ENCODE measurements around the gene SLC44A5.
"Not testable (repeated sequence)": the region's sequence is repeated elsewhere in the genome, so short reads cannot be mapped to it uniquely, and the experiment has no call there.

The SLC44A5 gene

DNA sequence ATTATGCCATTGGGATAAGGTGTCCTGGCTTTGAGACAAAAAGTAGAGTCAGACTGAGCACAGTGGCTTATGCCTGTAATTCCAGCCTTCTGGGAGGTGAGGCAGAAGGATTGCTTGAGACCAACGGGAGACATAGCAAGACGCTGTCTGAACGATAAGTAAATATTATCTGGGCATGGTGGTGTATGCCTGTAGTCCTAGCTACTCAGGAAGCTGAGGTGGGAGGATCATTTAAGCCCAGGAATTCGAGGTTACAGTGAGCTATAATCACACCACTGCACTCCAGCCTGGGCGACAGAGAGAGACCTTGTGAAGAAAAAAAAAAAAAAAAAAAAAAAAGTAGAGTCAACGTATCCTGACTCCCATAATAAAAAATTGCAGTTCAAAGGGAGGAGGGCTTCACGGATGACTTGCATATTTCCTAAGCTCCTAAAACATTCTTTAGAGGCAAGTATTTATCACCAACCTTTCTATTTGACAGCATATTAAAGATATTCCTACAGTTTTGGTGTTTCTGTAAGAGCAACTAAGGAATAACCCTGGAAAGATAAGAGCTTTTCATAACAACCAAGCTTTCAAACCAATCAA lies 141.2 kb downstream of the SLC44A5 start:
- DNase-seq (ENCODE audit: low read depth in 1 of 2, low spot score in 1 of 2): no peak

DNA sequence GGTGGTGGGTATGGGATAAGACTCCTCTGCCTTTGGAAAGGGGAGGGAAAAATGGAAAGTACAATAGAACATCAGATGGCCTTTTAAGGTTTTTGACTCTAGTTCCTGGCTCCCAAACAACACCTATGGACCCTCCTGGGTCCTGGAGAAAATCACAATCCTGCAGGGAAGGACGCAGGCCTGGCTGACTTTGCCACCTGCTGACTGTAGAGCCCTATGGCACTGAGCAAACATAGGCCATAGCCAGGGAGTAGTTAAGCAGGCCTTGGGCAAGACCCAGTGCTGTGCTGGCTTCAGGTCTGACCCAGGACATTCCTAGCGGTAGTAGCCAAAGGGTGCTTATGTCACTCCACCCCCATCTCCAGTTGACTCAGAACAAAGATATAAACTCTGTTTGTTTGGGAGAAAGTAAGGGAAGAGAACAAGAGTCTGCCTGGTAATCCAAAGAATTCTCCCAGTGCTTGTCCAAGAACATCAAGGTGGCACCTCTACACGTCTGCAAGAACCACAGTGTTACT lies 149.0 kb downstream of the SLC44A5 start:
- DNase-seq (ENCODE audit: low read depth in 1 of 2, low spot score in 1 of 2): no peak

DNA sequence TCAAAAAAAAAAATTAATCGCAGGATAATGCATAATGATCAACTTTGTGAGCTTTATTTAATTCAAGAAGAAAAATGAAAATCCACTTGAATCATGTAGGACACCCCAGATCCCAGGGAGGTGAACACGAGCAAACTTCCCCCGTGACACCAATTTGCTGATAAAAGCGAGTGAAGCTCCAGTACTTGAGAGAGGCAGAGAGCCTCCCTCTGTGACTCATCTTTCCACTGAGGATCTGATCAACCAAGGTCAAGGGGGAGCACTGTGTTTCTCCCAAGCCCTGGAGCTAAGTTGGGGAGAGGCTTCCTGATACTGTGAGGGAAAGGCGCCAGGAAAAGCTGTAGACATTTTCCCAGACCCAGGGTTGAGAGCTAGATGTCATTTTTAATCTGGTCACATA lies 160.9 kb downstream of the SLC44A5 start:
- no peak for DNase-seq (ENCODE audit: low read depth in 1 of 2, low spot score in 1 of 2)

DNA sequence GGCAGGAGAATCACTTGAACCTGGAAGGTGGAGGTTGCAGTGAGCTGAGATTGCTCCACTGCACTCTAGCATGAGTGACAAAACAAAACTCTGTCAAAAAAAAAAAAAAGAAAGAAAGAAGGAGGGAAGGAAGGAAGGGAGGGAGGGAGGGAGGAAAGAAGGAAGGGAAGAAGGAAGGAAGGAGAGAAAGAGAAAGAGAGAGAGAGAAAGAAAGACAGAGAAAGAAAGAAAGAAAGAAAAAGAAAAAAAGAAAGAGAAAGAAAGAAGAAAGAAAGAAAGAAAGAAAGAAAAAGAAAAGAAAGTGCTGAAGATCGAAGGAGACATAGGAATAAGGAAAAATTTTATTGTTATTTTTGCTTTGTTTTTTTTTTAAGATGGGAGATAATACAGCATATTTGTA lies 166.7 kb downstream of the SLC44A5 start:
- no peak for DNase-seq (ENCODE audit: low read depth in 1 of 2, low spot score in 1 of 2)

DNA sequence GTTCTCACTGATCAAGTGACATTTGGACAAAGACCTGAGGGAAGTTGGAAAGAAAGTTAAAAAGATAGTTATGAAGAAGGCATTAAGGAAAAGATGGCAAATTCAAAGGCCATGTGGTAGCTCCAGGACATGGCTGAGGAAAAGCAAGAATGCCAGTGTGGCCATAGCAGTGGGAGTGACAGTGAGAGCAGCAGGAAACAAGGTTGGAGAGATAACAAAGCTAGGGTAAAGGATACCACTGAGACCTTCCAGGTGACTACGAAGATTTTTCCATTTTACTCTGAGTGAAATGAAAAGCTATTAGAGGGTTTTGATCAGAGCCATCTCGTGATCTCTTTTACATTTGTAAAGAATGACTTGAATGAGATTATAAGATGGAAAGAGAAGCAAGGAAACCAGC lies 170.6 kb downstream of the SLC44A5 start:
- DNase-seq (ENCODE audit: low read depth in 1 of 2, low spot score in 1 of 2): no peak

DNA sequence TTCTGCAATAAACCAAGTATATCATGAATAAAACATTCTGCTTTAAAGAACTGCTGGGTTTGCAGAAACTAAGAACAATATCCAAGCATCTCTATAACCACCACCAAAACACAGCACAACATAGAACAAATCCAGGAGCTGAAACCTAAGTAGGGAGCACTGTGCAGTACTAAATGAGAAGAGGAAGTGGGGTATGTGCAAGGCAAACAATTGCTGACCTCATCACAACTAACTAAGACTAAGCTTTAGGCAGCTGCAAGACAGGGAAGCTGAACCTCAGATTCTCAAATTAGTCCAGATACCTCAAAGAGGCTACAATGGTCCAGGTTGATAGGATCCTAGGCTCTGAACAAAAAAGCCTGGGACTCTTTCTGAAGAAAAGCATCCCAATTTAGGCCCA lies 172.6 kb downstream of the SLC44A5 start:
- no peak for DNase-seq (ENCODE audit: low read depth in 1 of 2, low spot score in 1 of 2)

DNA sequence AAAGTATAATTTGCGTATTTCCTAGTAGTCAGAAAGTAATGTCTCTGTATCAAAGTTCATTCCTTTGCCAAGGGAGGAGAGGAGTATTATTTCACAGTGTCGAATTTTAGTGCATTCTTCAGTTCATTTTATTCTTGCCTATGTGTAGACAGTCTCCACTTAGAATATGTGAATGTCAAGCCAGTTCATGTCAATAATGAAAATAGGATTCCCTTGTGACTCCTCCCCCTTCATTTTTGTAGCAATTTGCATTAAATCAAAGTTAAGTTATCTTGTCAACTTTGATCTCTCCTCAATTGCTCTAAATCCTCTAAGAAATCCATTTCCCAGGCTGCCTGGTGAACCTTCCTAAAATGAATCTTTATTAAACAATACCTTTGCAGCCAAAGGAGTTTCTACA lies 179.1 kb downstream of the SLC44A5 start:
- DNase-seq (ENCODE audit: low read depth in 1 of 2, low spot score in 1 of 2): no peak

DNA sequence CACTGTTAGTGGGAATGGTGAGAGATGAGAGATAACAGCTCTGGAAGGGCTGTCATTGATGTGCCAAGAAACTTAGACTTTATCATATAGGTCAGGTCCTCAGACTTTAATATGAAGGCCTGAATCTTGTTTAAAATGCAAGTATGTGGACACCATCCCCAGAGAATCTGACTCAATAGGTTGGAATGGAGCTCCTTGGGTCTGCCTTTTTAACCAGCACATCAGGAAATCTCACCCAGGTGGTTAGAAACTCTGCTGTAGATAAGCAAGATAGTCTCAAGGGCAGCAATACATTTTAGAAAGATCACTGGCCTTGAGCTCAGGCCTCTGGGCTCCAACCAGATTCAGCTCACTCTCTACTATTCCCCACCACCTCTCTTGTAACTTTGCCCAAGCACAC lies 180.4 kb downstream of the SLC44A5 start:
- DNase-seq (ENCODE audit: low read depth in 1 of 2, low spot score in 1 of 2): no peak

DNA sequence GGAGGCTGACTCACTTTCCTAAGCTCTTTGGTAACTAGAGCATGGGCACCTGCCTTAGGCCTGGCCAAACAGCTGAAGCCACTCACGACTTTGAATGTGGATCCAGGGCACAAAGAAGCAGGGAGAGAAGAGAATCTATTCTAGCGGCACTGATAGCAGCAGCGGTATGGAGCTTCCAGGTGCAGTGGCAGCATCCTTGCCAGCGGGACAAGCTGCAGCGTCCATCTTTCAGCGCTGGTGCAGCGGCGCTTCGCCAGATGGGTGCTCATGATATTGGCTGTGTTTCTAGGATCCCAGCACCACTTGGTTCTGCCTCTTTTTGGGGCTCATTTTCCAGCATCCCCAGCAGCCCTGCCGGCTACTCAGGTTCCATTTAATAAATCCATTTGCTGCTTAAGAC lies 184.2 kb downstream of the SLC44A5 start:
- no peak for DNase-seq (ENCODE audit: low read depth in 1 of 2, low spot score in 1 of 2)

DNA sequence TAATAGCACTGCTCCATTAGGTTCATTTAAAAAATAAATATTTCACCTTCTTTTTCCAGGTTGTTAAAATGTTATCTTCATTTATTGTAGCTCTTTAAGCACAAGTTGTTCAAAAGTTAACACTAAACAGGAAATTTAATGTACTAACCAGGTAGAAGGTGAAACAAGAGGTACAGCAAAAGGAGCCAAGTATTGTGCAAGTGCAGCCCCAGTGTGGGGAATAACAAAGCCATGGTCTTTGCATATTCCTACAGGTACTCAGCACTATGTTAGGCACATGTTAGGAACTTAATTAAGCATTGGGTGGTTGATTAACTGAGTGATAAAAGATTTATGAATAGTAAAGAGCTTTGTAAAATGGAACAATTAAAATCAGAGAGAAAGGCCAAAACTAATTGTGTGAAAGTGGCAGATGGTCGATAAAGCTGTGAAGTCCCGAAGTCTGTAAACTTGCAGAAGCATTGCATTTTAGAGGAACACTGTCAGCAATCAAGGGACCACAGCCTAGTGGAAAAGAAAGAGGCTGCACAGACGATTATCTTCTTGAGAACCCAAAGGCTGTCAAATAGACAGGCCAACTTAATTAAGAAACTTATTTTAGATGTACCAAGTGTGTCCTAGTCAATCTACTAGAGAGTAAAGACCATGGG lies 185.8 kb downstream of the SLC44A5 start:
- DNase-seq (ENCODE audit: low read depth in 1 of 2, low spot score in 1 of 2): no peak

DNA sequence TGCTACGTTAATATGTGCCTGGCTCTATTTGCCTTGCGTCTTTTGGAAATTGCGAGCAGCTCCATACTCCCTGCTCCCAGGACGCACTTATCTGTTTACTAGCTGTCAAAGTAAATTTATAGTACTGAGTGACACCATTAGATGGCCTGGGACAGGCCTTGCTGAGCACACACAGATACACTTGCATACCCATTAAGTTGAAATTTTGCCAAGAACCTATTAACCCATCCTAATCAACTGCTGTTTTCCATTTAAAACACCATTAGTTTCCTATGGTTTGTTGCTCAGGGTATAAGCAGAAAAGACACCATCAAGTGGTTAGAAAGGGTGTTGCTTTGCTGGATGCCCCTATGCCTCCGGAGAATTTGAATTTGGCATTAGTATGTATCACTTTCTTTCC lies 187.3 kb downstream of the SLC44A5 start:
- DNase-seq (ENCODE audit: low read depth in 1 of 2, low spot score in 1 of 2): no peak

DNA sequence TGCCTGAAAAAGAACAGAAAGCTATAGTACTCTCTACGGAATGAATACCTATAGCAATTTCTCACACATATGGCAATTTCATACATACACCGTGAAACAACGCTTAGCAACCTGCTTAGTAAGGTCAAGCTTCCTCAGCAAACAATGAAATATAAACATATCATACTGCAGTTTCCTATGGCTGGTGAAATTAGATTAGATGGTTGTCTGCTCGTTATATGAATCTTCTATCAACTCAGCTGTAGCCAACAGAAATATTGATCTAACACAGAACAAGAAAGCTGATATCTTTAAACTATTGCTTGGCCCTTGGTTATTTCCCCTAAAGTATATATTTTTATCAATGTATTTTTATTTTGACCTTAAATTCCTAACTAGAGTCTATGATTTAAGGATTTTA lies 187.8 kb downstream of the SLC44A5 start:
- DNase-seq (ENCODE audit: low read depth in 1 of 2, low spot score in 1 of 2): no peak

DNA sequence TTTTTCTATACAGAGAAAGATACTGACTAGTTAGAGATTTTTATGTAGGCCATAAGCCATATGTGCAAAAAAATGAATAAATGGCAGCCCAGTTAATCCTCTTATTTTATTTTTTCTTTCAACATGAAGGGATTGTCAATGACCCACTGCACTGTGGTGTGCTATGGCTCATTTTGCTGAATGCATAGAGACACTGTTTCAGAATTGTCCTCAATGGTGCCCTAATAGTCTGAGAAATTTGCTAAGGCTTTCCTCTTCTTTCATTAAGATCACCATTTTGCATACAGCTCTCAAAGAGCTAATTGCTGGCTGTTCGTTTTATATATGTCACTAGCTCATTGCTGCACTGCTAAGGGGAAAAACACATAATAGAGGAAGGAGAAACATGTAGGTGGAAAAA lies 189.5 kb downstream of the SLC44A5 start:
- no peak for DNase-seq (ENCODE audit: low read depth in 1 of 2, low spot score in 1 of 2)

DNA sequence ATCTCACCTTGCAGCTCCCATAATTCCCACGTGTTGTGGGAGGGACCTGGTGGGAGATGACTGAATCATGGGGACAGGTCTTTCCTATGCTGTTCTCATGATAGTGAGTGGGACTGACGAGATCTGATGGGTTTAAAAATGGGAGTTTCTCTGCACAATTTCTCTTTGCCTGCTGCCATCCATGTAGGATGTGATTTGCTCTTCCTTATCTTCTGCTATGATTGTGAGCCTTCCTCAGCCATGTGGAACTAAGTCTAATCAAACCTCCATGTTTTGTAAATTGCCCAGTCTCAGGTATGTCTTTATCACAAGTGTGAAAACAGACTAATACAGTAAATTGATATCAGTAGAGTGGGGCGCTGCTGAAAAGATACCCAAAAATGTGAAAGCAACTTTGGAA lies 195.7 kb downstream of the SLC44A5 start:
- DNase-seq (ENCODE audit: low read depth in 1 of 2, low spot score in 1 of 2): no peak

DNA sequence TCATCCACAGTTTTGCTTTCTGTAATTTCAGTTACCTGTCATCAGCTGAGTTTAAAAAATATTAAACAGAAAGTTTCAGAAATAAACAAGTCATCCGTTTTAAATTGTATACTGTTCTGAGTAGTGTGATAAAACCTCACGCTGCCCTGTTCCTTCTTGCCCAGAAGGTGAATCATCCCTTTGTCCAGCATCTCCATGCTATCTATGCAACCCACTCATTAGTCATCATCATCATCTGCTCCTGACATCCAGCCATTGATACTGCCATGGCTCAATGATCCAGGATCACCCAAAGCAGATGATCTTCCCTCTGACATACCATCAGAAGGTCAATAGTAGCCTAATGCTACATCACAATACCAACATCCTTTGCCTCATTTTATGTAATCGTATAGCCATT lies 198.3 kb downstream of the SLC44A5 start:
- no peak for DNase-seq (ENCODE audit: low read depth in 1 of 2, low spot score in 1 of 2)

DNA sequence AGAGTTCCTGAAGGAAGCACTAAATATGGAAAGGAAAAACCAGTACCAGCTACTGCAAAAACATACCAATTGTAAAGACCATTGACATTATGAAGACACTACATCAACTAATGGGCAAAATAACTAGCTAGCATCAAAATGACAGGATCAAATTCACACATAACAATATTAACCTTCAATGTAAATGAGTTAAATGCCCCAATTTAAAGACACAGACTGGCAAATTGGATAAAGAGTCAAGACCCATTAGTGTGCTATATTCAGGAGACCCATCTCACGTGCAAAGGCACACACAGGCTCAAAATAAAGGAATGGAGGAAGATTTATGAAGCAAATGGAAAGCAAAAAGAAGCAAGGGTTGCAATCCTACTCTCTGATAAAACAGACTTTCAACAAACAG lies 206.2 kb downstream of the SLC44A5 start:
- not testable (repeated sequence) for DNase-seq (ENCODE audit: low read depth in 1 of 2, low spot score in 1 of 2)

DNA sequence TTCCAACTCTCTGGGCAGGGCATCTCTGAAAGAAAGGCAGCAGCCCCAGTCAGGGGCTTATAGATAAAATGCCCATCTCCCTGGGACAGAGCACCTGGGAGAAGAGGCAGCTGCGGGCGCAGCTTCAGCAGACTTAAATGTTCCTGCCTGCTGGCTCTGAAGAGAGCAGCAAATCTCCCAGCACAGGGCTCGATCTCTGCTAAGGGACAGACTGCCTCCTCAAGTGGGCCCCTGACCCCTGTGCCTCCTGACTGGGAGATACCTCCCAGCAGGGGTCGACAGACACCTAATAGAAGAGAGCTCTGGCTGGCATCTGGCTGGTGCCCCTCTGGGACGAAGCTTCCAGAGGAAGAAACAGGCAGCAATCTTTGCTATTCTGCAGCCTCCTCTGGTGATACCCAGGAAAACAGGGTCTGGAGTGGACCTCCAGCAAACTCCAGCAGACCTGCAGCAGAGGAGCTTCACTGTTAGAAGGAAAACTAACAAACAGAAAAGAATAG lies 207.7 kb downstream of the SLC44A5 start:
- DNase-seq (ENCODE audit: low read depth in 1 of 2, low spot score in 1 of 2): not testable (repeated sequence)

DNA sequence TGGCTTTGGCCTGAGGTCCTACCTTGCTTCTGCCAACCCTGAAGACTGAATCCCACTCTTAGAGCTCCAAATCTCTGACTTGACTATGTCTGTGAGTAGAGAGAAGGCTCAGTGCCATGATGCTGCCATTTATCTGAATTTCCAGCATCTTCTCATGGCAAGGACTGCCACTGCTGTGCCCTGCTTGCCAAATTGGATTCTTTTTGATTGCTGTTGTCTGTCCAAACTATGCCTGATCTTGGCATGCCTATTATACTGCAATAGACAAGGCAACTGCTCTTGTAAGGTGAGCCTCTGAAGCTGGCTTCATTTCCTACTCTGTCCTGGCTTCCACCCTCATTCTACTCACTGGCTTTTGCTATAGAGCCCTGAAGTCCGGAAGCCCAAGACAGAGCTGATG lies 210.2 kb downstream of the SLC44A5 start:
- no peak for DNase-seq (ENCODE audit: low read depth in 1 of 2, low spot score in 1 of 2)

DNA sequence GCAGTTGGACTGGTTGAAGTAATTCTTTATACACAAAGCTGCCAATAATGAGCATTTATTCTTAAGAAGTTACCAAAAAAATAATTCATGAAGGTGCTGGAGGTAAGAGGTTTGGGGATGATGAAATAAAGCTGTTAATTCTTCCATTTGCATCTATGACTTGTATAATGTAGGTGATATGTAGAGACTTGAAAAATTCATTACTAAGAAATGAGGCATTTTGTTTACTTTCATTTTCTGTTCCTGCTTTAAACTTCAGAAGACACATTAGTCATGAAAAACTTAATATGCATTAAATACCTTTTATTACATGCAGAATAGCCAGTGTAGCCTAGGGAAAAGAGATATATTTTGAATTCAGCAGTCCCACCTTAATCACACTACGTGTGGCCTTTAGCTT lies 214.2 kb downstream of the SLC44A5 start:
- DNase-seq (ENCODE audit: low read depth in 1 of 2, low spot score in 1 of 2): no peak

DNA sequence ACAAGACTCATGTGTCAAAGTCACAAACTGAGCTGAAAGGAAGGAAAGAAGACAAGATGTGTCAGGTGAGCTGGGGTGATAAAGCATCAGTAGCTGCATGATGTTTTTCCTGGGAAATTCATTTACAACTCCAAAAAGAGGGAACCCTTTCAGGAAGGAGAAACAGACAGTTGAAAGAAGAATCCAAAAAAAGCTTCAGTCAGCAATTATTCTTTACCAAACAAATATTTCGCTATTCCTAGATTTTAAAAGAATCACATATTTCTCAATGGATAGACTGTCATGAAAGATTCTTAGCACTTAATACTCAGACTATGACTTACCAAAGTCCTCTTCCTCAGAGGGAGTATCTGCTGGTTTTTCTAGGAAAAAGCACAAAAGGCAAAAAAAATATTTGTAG lies 214.7 kb downstream of the SLC44A5 start:
- DNase-seq (ENCODE audit: low read depth in 1 of 2, low spot score in 1 of 2): no peak

DNA sequence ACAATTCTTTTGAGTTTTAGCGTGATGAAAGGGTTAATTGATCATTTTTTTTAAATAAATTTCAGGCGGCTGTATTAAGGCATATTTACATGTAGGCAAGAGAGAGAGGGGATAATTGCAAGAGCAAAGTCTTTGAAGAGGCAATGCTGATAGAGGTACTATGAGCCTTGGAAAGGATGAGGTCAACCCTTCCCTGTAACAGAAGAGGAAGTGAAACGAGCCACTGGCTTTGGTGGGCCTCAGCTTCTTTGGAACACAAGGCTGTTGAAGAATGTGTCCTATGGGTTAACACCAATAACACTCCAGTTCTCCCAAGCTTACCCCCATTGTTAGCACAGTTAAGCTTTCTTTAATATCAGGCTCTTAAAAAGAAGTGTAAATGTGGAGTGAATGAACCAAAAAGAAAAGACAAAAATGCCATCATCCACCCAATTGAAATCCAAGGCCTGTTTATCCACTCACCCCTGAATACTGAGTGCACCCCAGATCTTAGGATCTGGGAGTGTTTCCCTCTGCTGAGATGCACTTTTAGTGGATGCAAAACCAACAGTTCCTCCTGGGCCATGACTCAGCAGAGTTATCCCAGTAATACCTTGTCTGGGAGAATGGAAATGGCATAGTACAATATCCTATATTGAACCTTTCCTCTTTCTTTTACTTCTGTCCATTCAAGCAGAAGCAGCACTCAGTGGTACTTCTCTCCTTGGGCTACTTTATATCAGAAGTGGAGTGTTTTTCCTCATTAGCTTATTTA lies 216.4 kb downstream of the SLC44A5 start:
- DNase-seq (ENCODE audit: low read depth in 1 of 2, low spot score in 1 of 2): no peak

DNA sequence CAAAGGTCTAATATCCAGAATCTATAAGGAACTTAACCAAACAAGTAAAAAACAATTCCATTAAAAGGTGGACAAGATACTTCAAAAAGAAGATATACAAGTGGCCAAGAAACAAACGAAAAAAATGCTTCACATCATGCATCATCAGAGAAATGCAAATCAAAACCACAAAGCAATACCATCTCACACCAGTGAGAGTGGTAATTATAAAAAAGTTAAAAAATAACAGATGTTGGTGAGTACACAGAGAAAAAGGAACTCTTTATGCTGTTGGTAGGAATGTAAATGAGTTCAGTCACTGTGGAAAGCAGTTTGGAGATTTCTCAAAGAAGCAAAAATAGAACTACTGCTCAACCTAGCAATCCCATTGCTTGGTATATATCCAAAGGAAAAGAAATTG lies 218.6 kb downstream of the SLC44A5 start:
- no peak for DNase-seq (ENCODE audit: low read depth in 1 of 2, low spot score in 1 of 2)

Data from activated CD4-positive, alpha-beta T cell treated with anti-CD3 and anti-CD28 coated beads, Interleukin-2, amount 50 U/mL, for 24 hours (primary cell).